PFSK-1 (cell line): ENCODE results near the gene NBEAL2.

ENCODE experiments used
- POLR2AphosphoS5 ChIP-seq: IDR thresholded peaks from 2 replicates; pipeline ENCODE4 v1.6.1; 2012; ENCODE audit warnings: low read depth, mild to moderate bottlenecking, control low read depth, low read length, moderate library complexity
- SIN3A ChIP-seq: IDR thresholded peaks from 2 replicates; pipeline ENCODE4 v1.6.1; 2012; ENCODE audit warnings: mild to moderate bottlenecking, low read length, moderate library complexity, borderline replicate concordance; ENCODE audit not compliant: insufficient read depth
- TAF1 ChIP-seq: IDR thresholded peaks from 2 replicates; pipeline ENCODE4 v1.6.1; 2012; ENCODE audit warnings: low read length, control low read depth, borderline replicate concordance; ENCODE audit not compliant: insufficient read depth

DNA sequence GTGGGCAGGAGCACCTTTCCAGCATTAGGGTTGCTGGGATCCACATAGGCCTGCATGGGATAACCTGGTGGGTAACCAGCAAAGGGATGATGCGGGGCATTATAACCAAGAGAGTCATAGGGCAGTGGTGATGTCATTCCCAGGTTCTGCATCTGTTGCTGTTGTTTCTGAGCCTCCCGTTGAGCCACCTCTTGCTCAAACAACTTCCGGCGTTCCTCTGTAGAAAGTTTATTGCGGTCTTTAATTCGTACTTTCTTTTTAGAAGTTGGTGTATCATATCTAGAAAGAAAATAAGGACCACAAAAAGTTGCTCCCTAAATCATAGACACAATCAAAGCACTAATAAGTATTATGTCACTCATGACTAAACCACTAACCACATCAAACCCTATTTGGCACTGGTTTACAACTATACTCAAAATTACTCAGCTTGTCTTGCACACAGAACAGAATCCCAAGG lies 77.8 kb downstream of the NBEAL2 start:
- no peak for TF ChIP-seq POLR2AphosphoS5
- TF ChIP-seq TAF1, result no peak
- no peak for TF ChIP-seq SIN3A
